Fibroblast of pulmonary artery (primary cell): ENCODE measurements around the gene SGSM1.

Experiments used
- DNase-seq: peaks from one replicate; pipeline ENCODE4 v3.0.0-alpha.2; 2010; ENCODE audit warnings: low read depth
- H3K4me3 ChIP-seq: replicated peaks from 2 replicates; pipeline ENCODE4 v1.5.1; 2011; ENCODE audit warnings: low read depth, mild to moderate bottlenecking, control low read depth, low read length, moderate library complexity
- CTCF ChIP-seq: IDR thresholded peaks from 2 replicates; pipeline ENCODE4 v1.5.1; 2011; ENCODE audit warnings: mild to moderate bottlenecking, control low read depth, low read length, inconsistent platforms; ENCODE audit errors: missing control alignments

The SGSM1 gene

GRCh38 chr22:24871611-24872205 lies 65.7 kb downstream of the SGSM1 start:
- DNase-seq = no peak
- H3K4me3 ChIP-seq = no peak overlapping the region
- TF ChIP-seq CTCF = no peak

DNA sequence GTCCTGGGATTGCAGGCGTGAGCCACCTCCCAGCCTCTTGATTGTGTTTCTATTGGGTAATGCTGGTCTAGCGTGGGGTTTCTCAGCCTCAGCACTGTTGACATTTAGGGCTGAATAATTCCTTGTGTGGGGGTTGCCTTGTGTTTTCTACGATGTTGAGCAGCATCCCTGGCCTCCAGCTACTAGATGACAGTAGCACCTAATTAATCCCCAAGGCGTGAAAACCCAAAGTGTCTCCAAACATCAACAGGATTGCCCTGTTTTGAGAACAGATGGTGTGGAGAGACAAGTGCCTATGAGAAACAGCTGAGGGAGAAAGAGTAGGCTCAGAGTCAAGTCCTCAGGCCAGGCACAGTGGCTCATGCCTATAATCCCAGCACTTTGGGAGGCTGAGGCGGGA lies 67.2 kb downstream of the SGSM1 start:
- no peak overlapping the region for H3K4me3 ChIP-seq

DNA sequence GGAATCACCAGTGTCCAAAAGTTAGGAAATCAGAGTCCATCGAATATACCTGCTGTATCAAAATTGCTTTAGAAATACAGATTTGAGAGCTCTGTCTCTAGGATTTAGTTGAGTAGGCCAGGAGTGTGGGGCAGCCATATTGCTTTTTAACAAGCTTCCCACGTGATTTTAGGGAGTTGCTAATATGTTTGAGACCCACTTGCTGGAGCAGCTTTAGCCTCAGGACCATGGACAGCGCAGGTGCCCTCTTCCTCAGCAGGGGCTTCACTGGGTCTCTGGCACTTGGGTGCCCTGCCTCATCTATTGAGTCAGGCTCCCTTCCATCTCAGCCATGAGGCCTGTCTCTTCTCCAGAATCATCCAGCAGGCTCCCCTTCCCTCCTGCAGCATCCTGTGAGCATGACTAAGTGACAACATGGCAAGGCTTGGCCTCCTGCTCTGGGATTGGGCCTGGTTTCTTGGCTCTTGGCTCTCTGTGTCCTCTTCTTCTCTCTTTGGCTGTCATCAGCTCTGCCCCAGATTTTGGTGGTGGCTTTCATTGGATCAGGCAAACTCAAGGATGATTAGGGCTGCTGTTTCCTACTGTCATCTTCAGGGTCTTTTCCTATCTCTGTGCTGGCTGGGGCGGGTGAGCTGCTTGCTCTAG lies 70.0 kb downstream of the SGSM1 start:
- no peak for TF ChIP-seq CTCF
- no peak overlapping the region for H3K4me3 ChIP-seq
- peak; percentile 46 for DNase-seq

More for the DNA sequence above, 67.2 kb downstream of the SGSM1 start:
- no peak for TF ChIP-seq CTCF
- no peak for DNase-seq

DNA sequence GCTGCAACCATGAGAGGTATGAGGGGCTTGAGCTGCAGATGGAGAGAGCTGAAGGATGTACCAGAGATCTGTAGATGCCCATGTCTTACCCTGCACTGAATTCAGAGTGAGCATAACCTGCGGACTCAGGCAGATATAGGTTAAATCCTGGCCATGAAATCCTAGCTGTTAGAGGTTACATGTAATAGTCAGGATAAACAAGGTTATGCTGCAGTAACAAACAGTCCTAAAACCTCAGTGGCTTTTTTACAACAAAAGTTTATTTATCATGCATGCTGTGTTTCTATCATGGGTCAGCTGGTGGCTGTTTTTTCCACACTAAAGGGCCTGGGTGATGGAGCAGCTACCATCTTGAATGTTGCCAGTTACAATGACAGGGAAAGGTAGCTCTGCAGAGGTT lies 70.7 kb downstream of the SGSM1 start:
- H3K4me3 ChIP-seq = no peak overlapping the region
- no peak for DNase-seq
- no peak for TF ChIP-seq CTCF

GRCh38 chr22:24878969-24879368 lies 73.0 kb downstream of the SGSM1 start:
- TF ChIP-seq CTCF = no peak
- DNase-seq = no peak
- H3K4me3 ChIP-seq = no peak overlapping the region

DNA sequence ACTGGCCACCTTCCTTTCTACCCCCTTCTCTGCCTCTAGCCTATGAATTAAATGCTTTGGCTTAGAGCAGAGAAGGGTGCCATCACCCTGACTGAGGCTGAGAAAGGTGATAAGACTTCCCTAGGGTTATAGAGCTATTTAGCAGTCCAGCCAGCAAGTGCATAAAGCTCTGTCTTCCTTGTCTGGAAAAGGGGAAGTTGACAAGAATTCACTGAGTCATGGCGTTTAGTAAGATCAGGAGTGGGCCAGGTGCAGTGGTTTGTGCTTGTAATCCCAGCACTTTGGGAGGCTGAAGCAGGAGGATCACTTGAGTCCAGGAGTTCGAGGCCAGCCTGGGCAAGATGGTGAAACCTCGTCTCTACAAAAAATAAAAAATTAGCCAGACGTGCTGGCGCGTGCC lies 77.4 kb downstream of the SGSM1 start:
- no peak for DNase-seq
- no peak overlapping the region for H3K4me3 ChIP-seq
- TF ChIP-seq CTCF = no peak

DNA sequence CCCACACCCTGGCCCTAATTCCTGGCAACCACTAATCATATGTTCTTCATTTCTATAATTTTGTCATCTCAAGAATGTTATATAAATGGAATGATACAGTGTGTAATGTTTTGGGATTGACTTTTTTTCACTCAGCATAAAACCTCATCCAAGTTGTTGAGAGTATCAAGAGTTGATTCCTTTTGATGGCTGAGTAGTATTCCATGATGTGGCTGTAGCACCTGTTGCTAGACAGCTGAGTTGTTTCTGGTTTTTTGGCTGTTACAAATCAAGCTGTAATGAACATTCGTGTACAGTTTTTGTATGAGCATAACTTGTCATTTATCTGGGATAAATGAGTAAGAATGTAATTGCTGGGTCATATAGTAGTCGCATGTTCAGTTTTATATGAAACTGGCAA lies 81.2 kb downstream of the SGSM1 start:
- DNase-seq = no peak
- no peak overlapping the region for H3K4me3 ChIP-seq
- TF ChIP-seq CTCF = no peak
